SU-DHL-6 (cell line): ENCODE results near the gene SLC9A9.

ENCODE experiments used
- H2AFZ ChIP-seq: fragments of 200-600 bp; sonication (generic); 2 replicates; pipeline ENCODE4 v1.6.1; 2014; ENCODE audit warnings: low read depth, mild to moderate bottlenecking, moderate library complexity, mixed read lengths, antibody characterized with exemption, low read length; ENCODE audit not compliant: severe bottlenecking
- H3F3A ChIP-seq: fragments of 200-600 bp; shearing (Covaris generic); 2 replicates; pipeline ENCODE4 v1.6.0; 2016; ENCODE audit warnings: antibody characterized with exemption, mild to moderate bottlenecking; ENCODE audit not compliant: insufficient read depth
- H3K27ac ChIP-seq: fragments of 200-600 bp; sonication (generic); 2 replicates; pipeline ENCODE4 v1.5.1; 2016; ENCODE audit warnings: low read depth, mild to moderate bottlenecking, low read length, moderate library complexity, mixed read lengths
- H3K27me3 ChIP-seq: fragments of 200-600 bp; sonication (generic), shearing (Covaris generic); 2 replicates; pipeline ENCODE4 v1.6.0; 2014; ENCODE audit warnings: mild to moderate bottlenecking, low read length
- H3K36me3 ChIP-seq: fragments of 200-600 bp; sonication (generic); 2 replicates; pipeline ENCODE4 v1.6.1; 2014; ENCODE audit warnings: mild to moderate bottlenecking, low read length, mixed read lengths
- H3K4me2 ChIP-seq: fragments of 300-600, 200-600 bp; shearing (Covaris generic), sonication (generic); 2 replicates; pipeline ENCODE4 v1.6.0; 2014; ENCODE audit warnings: low read length, low read depth, mild to moderate bottlenecking; ENCODE audit not compliant: poor library complexity, severe bottlenecking
- H3K4me3 ChIP-seq: fragments of 200-600 bp; sonication (generic); 2 replicates; pipeline ENCODE4 v1.5.1; 2014; ENCODE audit warnings: antibody characterized with exemption, low read length, mild to moderate bottlenecking, mixed read lengths; ENCODE audit not compliant: insufficient read depth, poor library complexity, severe bottlenecking
- H3K79me2 ChIP-seq: fragments of 200-600 bp; sonication (generic); 2 replicates; pipeline ENCODE4 v1.6.1; 2014; ENCODE audit warnings: mild to moderate bottlenecking, low read length, moderate library complexity; ENCODE audit not compliant: insufficient read depth
- H3K9ac ChIP-seq: fragments of 200-600 bp; sonication (generic); 2 replicates; pipeline ENCODE4 v1.7.0; 2014; ENCODE audit warnings: mild to moderate bottlenecking, low read length
- H3K9me2 ChIP-seq: fragments of 200-600 bp; sonication (generic); replicated peaks from 2 replicates; pipeline ENCODE4 v1.6.1; 2014; ENCODE audit warnings: low read length; ENCODE audit not compliant: insufficient read depth
- H3K9me3 ChIP-seq: fragments of 200-600 bp; sonication (generic); 2 replicates; pipeline ENCODE4 v1.6.1; 2014; ENCODE audit warnings: low read length, mixed read lengths; ENCODE audit not compliant: insufficient read depth
- H4K20me1 ChIP-seq: fragments of 200-600 bp; sonication (generic); 2 replicates; pipeline ENCODE4 v1.6.1; 2014; ENCODE audit warnings: low read depth, mild to moderate bottlenecking, antibody characterized with exemption, low read length, moderate library complexity, mixed read lengths
- EZH2phosphoT487 ChIP-seq: fragments of 200-600 bp; sonication (generic), shearing (Covaris generic); conservative IDR thresholded peaks from 2 replicates; pipeline ENCODE4 v1.6.1; 2018; ENCODE audit warnings: mild to moderate bottlenecking, antibody characterized with exemption, low read length, moderate library complexity, mixed read lengths
- TF ChIP-seq, protein P1 (sequence below): fragments of 200-600 bp; sonication (generic); IDR thresholded peaks from one replicate; pipeline ENCODE4 v1.5.1; 2017; ENCODE audit warnings: antibody characterized with exemption, mild to moderate bottlenecking, low read length, moderate library complexity; ENCODE audit not compliant: insufficient read depth, poor library complexity, severe bottlenecking

Gene SLC9A9

DNA sequence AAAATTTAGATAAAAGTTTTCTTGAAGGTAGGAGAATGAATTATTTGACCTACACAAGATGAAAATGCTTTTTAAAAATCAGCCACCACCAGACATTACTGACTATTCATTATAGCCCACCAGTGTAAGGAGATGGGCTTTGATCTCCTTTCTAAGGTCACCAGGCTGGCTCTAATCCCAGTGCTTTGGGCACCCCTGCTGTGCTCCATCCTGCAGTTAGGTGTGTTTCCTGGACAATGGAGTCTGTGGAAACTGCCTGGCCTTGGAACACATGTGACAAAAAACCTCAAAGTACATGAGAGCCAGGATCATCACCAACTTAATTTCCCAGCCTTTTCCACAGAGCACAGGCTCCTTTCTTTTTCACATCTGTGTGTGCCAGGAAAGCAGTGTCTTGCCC is 467.8 kb downstream of the SLC9A9 start:
- no peaks in the 10 kb centered on the region for H3K79me2 ChIP-seq
- H3K27ac ChIP-seq = no peak overlapping the region
- no peak overlapping the region for H3K4me2 ChIP-seq
- H2AFZ ChIP-seq = no peak overlapping the region
- H4K20me1 ChIP-seq = no peaks in the 10 kb centered on the region
- H3K36me3 ChIP-seq = no peaks in the 10 kb centered on the region
- H3F3A ChIP-seq = no peaks in the 10 kb centered on the region
- no peak for TF ChIP-seq EZH2phosphoT487
- TF ChIP-seq, protein P1, sequence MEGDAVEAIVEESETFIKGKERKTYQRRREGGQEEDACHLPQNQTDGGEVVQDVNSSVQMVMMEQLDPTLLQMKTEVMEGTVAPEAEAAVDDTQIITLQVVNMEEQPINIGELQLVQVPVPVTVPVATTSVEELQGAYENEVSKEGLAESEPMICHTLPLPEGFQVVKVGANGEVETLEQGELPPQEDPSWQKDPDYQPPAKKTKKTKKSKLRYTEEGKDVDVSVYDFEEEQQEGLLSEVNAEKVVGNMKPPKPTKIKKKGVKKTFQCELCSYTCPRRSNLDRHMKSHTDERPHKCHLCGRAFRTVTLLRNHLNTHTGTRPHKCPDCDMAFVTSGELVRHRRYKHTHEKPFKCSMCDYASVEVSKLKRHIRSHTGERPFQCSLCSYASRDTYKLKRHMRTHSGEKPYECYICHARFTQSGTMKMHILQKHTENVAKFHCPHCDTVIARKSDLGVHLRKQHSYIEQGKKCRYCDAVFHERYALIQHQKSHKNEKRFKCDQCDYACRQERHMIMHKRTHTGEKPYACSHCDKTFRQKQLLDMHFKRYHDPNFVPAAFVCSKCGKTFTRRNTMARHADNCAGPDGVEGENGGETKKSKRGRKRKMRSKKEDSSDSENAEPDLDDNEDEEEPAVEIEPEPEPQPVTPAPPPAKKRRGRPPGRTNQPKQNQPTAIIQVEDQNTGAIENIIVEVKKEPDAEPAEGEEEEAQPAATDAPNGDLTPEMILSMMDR = no peak
- H3K27me3 ChIP-seq = no peaks in the 10 kb centered on the region
- no peaks in the 10 kb centered on the region for H3K9me2 ChIP-seq
- H3K4me3 ChIP-seq = no peak overlapping the region
- H3K9ac ChIP-seq = no peak overlapping the region
- no peaks in the 10 kb centered on the region for H3K9me3 ChIP-seq

DNA sequence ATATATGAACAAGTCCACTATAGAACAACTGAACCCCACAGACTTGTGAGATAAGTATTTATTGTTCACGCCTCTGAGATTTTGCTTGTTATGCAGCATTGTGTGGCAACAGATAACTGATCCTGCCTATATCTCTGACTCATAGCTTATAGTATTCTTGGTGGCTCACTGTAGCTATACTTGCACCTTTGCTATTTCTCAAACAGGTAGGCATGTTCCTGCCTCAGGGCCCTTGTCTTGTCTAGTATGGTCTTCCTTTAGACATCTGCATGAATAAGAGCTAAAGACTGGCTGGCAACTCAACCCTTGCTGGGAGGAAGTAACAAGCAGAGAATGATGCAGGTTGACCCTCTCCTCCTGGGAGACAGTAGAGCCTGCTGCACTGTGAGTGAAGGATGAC is 472.6 kb downstream of the SLC9A9 start:
- H3K9me2 ChIP-seq = no peaks in the 10 kb centered on the region
- no peak overlapping the region for H3K4me2 ChIP-seq
- TF ChIP-seq EZH2phosphoT487 = no peak
- TF ChIP-seq, protein P1 = no peak
- no peak overlapping the region for H3K4me3 ChIP-seq
- no peaks in the 10 kb centered on the region for H3F3A ChIP-seq
- H3K9ac ChIP-seq = no peak overlapping the region
- no peaks in the 10 kb centered on the region for H4K20me1 ChIP-seq
- H3K27me3 ChIP-seq = no peaks in the 10 kb centered on the region
- no peaks in the 10 kb centered on the region for H3K9me3 ChIP-seq
- no peaks in the 10 kb centered on the region for H3K36me3 ChIP-seq
- H3K27ac ChIP-seq = no peak overlapping the region
- no peak overlapping the region for H2AFZ ChIP-seq
- H3K79me2 ChIP-seq = no peaks in the 10 kb centered on the region

DNA sequence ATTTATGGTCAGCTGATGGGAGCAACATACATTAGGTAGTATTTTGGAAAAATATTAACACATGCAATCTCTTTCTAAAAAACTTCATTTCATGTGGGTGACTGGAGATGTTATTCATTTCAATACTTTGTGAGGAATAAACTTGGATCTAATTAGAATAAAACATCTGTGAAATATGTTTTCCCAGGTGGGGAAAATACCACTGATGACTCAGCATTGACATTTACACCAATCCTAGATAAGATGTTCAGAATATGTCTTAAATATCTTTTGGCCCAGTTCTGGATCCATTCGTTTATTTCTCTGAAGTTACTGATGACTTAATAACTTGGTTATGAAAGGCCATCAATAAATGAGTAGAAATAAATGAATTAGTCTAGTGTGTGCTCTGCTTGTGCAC is 481.1 kb downstream of the SLC9A9 start:
- H3K9ac ChIP-seq = no peak overlapping the region

More for the DNA sequence above, 481.1 kb downstream of the SLC9A9 start:
- Histone ChIP-seq H2AFZ (no peak overlapping the region), H3F3A (no peaks in the 10 kb centered on the region), H3K27me3 (no peaks in the 10 kb centered on the region), H3K79me2 (no peaks in the 10 kb centered on the region), H4K20me1 (no peaks in the 10 kb centered on the region), H3K4me3 (no peak overlapping the region), H3K36me3 (no peaks in the 10 kb centered on the region), H3K27ac (no peak overlapping the region), H3K4me2 (no peak overlapping the region), H3K9me2 (no peaks in the 10 kb centered on the region), H3K9me3 (no peaks in the 10 kb centered on the region)
- no peak for TF ChIP-seq EZH2phosphoT487
- TF ChIP-seq, protein P1 = no peak
